ENCODE data around the gene HHAT.
A peak's percentile ranks its signal among the peaks of the same experiment; 100 is the strongest.

The HHAT gene

DNA sequence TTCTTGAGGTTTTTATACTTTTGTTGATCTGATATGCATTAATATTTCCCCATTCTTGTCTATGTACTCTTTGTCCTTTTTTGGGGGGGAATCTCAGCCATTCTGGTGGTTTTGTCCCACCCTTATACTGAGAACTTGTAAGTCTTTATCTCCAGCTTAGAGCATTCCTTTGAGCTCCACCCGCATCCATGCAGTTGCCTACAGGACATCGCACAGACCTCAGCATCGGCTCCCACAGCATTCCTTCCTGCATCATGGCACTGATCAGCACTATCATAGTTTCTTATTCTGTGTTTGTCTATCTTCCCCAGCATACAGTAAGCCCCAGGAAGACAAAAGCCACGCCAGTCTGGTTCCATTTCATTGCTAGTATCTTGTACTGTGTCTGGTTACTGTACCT lies 33.0 kb downstream of the HHAT start:
- DNase-seq, result no peak

GRCh38 chr1:210362526-210362925 lies 33.8 kb downstream of the HHAT start:
- no peak for DNase-seq

- DNase-seq, result no peak
Measured at GRCh38 chr1:210363119-210363518, 34.4 kb downstream of the HHAT start.

GRCh38 chr1:210364479-210364878 lies 35.8 kb downstream of the HHAT start:
- DNase-seq, result no peak

DNA sequence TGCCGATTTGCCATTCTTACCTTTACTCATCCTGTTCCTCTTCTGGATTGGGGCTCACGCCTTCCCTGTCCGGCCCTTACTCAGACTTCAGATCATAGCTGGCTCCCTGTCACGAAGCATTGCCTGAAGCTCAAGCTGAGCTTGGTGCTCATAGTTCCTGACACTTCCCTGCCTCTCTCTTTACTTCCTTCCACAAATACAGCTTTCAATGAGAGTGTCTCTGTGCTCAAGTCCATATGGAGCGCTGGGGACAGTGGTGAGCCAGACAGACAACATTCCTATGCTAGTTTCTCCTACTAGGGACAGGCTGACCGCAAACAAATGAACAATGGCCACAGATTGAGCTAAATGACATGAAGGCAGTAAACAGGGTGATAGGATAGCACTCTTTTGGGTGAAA lies 38.1 kb downstream of the HHAT start:
- no peak for DNase-seq

DNA sequence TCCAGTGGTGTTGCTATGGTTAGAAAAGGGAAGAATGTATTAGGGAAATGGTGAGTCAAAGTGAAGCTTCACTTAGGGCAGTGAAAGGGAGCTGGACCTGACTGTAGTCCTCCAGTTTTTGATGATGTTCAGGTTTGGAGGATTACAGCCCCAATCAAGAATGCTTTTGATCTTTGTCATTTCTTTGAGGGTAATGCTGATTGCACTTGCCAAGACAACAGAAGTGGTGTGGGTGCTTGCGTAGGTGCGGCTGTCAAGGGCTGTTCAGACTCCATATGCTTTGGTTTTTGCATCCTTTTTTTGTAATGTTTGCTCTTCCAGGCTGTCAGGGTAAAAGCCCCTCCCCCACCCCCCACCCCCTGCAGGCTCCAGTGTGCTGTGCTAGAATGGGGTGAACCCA lies 38.9 kb downstream of the HHAT start:
- DNase-seq, result no peak

- DNase-seq, result no peak
Measured at GRCh38 chr1:210369425-210369824, 40.7 kb downstream of the HHAT start.

GRCh38 chr1:210371916-210372315 lies 43.2 kb downstream of the HHAT start:
- no peak for DNase-seq

DNA sequence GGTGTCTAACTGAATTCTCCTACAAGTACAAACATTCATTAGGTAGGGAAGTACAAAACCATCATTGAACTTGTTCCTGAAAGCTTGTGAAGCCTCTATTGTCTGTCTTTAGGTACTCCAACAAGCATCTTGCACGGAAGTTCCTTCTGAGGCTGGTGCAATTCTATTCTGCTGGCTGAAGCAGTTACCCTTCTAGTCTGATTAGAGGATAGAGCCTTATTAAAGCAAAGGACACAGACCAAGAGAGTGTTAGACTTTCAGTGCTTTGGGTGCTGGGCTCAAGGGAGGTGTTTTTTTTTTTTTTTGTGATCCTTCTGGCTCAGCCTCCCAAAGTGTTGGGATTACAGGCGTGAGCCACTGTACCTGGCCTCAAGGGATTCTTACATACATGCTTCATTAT lies 43.8 kb downstream of the HHAT start:
- no peak for DNase-seq

GRCh38 chr1:210372931-210373627 lies 44.4 kb downstream of the HHAT start:
- peak; percentile 14 for DNase-seq

- DNase-seq, result no peak
Measured at GRCh38 chr1:210373628-210373877, 44.9 kb downstream of the HHAT start.

DNA sequence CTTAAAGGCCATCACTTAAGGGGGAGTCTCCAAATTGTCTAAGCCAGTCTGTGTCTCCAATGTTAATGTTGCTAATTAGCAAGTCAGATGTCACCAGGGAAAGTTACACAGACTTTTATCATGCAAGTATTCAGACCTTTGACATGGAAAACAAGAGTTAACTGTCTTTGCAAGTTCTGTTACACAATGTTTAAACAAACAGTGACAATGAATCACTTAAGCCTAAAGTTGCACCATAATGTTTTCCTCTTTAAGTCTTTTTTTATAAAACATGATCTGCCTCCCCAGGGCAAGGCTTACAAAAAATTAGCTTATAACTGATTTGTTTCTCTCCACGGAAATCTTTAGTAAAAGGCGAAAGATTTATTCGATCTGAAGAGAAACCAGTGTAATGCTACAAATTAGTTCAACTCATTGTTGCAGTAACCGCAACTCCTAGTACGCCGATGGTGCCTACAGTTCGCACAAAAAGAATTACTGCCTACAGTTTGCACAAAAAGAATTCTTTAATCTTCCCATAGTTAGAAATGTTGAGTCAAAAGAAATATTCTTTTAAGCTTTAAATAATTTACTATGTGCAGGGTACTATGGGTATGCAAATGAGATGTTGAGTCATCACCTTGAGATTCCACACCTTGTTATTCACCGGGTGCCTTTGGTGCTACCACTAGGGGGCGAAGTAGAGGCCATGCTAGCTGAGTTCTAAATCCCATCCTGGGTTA lies 45.3 kb downstream of the HHAT start:
- peak; percentile 88 for DNase-seq

GRCh38 chr1:210374600-210374953 lies 45.9 kb downstream of the HHAT start:
- DNase-seq, result no peak

GRCh38 chr1:210376836-210377372 lies 48.2 kb downstream of the HHAT start:
- no peak for DNase-seq

DNA sequence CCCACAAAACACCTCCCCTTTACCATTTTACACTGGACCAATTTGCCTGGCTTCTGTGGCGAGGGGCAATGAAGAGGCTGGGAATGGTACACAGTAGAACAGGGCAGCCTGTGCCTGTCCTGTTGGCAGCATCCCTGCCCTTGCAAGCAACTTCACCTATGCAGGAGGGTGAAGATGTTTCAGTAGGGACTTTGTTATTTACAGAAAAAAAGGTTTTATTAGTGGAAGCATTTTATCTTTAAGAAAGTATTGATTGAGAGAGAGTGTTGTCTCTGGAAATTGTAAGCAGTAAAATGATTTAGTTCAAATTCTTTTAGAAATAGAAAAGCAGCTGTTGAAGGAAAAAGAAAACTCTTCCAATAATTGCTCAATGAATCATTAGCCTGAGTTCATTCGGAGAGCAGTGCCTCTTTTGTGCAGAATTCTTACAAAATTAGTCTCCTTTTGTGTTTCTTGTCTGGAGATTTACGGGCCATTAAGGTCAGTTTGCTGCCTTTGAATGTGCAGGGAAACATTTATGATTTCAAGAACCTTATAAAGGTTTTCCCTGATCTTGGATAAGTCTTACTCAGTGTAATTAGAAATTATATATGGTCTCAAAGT lies 49.1 kb downstream of the HHAT start:
- no peak for DNase-seq

DNA sequence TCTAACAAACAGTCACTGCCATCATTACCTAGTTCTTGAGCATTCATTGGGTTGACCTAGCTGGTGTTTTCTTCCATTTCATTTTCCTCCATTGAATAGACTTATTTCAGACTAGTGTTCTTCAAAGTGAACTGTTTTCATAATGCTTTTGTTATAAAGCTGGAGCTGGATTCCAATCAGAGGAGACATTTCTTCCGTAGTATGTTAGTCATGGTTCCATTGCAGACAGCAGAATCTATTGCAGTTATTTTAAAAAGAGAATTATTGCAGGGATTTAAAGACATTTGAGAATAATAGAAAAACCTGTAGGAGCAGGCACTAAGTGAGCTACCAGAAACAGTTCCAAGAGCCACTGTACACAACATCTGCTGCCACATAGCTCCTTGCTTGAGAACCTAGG lies 50.0 kb downstream of the HHAT start:
- DNase-seq, result no peak

DNA sequence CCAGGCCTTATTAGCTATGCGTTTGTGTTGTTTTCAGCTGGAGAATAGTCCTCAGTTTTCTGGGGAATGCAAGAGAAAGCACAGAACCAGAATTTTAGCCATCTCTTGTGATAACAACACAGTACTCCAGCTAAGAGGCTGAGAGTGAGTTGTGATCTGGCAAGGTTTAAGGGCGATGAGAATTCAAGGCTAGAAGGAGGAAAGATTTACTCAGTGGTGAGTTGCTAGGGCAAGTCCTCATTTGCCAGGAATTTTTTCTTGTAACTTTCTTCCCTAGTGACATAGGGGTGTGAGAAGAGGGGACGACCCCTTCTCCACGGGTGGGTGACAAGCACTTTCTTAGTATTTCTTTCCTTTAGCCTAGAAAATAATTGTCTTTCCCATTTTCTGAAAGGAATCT lies 53.2 kb downstream of the HHAT start:
- DNase-seq, result no peak

DNA sequence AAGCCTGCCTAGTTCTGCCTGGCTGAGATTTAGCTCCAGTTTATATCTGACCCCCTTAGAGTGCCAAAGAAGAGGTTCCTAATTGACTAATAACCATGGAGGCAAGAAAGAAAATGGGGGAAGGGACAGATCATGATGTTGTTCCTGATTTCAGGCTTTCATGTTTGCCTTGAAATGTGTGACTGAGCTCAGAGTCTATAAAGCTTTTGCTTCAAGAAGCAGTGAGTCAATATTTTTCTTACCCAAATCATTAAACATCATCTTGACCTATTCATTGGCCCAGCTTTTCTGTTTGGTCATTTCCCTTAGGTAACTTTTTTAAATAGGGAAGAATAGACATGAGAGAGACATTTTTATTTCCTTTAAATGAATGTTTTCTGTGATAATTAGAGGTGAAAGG lies 55.9 kb downstream of the HHAT start:
- no peak for DNase-seq

- no peak for DNase-seq
Measured at GRCh38 chr1:210385228-210385627, 56.5 kb downstream of the HHAT start.

GRCh38 chr1:210394281-210394821 lies 65.6 kb downstream of the HHAT start:
- no peak for DNase-seq

DNA sequence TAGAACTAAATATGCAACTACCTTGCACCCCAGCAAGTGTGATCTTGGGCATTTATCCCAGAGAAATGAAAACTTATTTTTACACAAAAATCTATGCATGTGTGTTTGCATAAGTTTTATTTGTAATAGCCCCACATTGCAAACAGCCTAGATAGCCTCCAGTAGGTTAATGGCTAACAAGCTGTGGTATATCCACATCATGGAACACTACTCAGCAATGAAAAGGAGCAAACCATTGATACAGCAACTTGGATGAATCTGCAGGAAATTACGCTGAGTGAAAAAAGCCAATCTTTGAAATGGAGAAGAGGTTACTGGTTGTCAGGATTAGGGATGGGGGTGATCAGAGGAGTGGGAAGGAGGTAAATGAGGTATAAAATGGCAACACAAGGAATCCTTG lies 67.8 kb downstream of the HHAT start:
- DNase-seq, result no peak

DNA sequence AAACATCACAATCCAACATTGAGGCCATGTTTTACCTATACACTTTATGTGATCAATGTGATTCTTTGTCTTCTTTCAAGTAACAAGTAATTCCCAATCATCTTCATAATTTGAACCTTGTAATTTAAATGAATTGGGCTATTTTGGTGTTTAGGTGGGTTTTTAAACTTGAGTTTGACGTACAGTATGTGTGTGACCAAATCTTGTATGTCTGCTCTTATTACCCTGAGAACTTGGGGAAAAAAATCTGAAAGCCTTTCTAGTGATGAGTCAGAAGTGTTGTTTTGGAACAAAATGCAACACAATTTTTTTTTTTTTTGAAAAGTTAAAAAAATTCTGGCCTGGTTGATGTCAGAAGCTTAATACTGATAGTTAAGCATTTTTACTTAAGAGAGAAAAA lies 68.5 kb downstream of the HHAT start:
- DNase-seq, result no peak

DNA sequence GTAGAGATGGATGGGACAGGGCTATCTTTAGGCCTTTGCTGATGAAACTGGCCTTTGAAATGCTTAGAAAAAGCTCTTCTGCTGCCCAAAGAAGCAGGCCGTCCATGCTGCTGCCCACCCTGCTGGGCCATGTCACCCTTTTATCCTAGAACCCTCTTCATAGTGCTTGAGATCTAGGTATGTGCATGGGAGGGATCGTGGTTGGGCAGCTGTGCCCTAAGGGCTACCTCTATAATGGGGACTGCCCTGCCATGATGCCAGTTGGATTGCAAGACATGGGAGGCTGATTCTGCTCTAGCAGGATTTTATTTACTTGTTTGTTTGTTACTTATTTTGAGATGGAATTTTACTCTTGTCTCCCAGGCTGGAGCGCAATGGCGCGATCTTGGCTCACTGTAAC lies 69.0 kb downstream of the HHAT start:
- DNase-seq, result no peak

DNA sequence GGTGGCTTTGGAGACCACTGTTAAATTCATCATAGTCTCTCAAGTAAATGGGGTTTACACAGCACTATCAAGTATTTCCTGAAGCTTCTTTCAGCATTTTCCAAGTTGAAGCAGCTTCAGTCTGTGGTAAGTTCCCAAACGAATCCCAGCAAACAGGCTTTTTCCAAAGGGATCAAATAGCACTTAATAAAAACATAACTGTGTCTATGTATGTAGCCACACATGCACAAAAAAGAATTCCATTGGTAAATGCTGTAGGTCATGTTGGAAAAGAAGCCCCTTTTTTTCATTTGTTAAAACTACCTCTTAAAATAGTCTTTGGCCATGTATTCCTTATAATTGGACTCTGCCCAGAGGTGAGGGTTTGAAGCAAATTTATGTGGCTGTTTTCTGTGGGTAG lies 69.8 kb downstream of the HHAT start:
- DNase-seq, result no peak
